HepG2 (cell line): ENCODE data around the gene HNRNPA2B1. TPM values are rescaled to one million over a fixed set of nuclear protein-coding genes. Genes with fewer than 3 reads are reported as not detected.

Source experiments
- HDAC1 ChIP-seq: sonication (generic); formaldehyde crosslinking; IDR thresholded peaks from 2 replicates; pipeline ENCODE4 v1.5.1; 2020; ENCODE audit warnings: mild to moderate bottlenecking, missing genetic modification reagents
- IRF9 ChIP-seq: sonication (generic); formaldehyde crosslinking; IDR thresholded peaks from 2 replicates; pipeline ENCODE4 v1.8.0; 2022; ENCODE audit warnings: missing genetic modification reagents, mild to moderate bottlenecking, borderline replicate concordance
- NR0B2 ChIP-seq: sonication (generic); formaldehyde crosslinking; IDR thresholded peaks from 2 replicates; pipeline ENCODE4 v1.4.0; 2020; ENCODE audit warnings: mild to moderate bottlenecking, missing genetic modification reagents
- NR2F1 ChIP-seq, 2 experiments: fragments of 450-650 bp in 1 of 2; formaldehyde crosslinking in 1 of 2; IDR thresholded peaks; 2 replicates each; pipeline versions ENCODE4 v1.5.0 to v1.6.1; 2016 to 2020; ENCODE audit warnings: mild to moderate bottlenecking in 1 of 2, missing compliant biosample characterization in 1 of 2, missing genetic modification reagents in 1 of 2, moderate library complexity in 1 of 2
- SALL1 ChIP-seq: sonication (generic); formaldehyde crosslinking; IDR thresholded peaks from 2 replicates; pipeline ENCODE4 v1.8.0; 2022; ENCODE audit warnings: mild to moderate bottlenecking, missing genetic modification reagents
- SP1 ChIP-seq, 2 experiments: fragments of 450-650 bp in 1 of 2; sonication (generic) in 1 of 2; formaldehyde crosslinking in 1 of 2; IDR thresholded peaks; 2 replicates each; pipeline versions ENCODE4 v1.4.0 to v1.6.1; 2016 to 2020; ENCODE audit warnings: missing genetic modification reagents in 1 of 2
- TRIM24 ChIP-seq: sonication (generic); formaldehyde crosslinking; IDR thresholded peaks from 2 replicates; pipeline ENCODE4 v1.8.0; 2022; ENCODE audit warnings: mild to moderate bottlenecking, missing genetic modification reagents
- WIZ ChIP-seq: sonication (generic); formaldehyde crosslinking; IDR thresholded peaks from 2 replicates; pipeline ENCODE4 v1.5.1; 2020; ENCODE audit warnings: mild to moderate bottlenecking, missing genetic modification reagents
- ZFY ChIP-seq: sonication (generic); formaldehyde crosslinking; IDR thresholded peaks from 2 replicates; pipeline ENCODE4 v1.4.0; 2020; ENCODE audit warnings: missing genetic modification reagents
- ZNF275 ChIP-seq: sonication (generic); formaldehyde crosslinking; IDR thresholded peaks from 2 replicates; pipeline ENCODE4 v1.8.0; 2022; ENCODE audit warnings: missing genetic modification reagents, mild to moderate bottlenecking, inconsistent platforms, borderline replicate concordance
- ZNF296 ChIP-seq: sonication (generic); formaldehyde crosslinking; conservative IDR thresholded peaks from 2 replicates; pipeline ENCODE4 v1.5.0; 2020; ENCODE audit warnings: mild to moderate bottlenecking, missing genetic modification reagents
- ZNF383 ChIP-seq: sonication (generic); formaldehyde crosslinking; IDR thresholded peaks from 2 replicates; pipeline ENCODE4 v1.4.0; 2020; ENCODE audit warnings: missing genetic modification reagents, mild to moderate bottlenecking, borderline replicate concordance
- ZNF574 ChIP-seq: sonication (generic); formaldehyde crosslinking; IDR thresholded peaks from 2 replicates; pipeline ENCODE4 v1.4.0; 2020; ENCODE audit warnings: missing genetic modification reagents
- ZNF639 ChIP-seq: conservative IDR thresholded peaks from 2 replicates; pipeline ENCODE4 v1.6.1; 2018; ENCODE audit warnings: missing genetic modification reagents
- ZNF770 ChIP-seq: sonication (generic); formaldehyde crosslinking; IDR thresholded peaks from 2 replicates; pipeline ENCODE4 v1.5.0; 2020; ENCODE audit warnings: mild to moderate bottlenecking, missing genetic modification reagents
- ZNF772 ChIP-seq: sonication (generic); formaldehyde crosslinking; IDR thresholded peaks from 2 replicates; pipeline ENCODE4 v1.5.0; 2020; ENCODE audit warnings: mild to moderate bottlenecking, missing genetic modification reagents
- polyA plus RNA-seq, 8 experiments: library from polyadenylated mRNA; depleted of rRNA in 3 of 8; stranded (reverse) in 7 of 8; unstranded in 1 of 8; fragments of >200 nt; fragmentation: Illumina TruSeq in 4 of 8; extraction: Trizol in 4 of 8; gene quantifications; 2 replicates each; pipeline versions ENCODE4 v1.2.1 to v1.2.3, GENCODE V29; 2011 to 2016; ENCODE audit warnings: low read depth in 4 of 8, missing spikeins in 1 of 8, mixed read lengths in 1 of 8; ENCODE audit not compliant: insufficient read depth in 1 of 8
- total RNA-seq, 5 experiments: library from RNA; depleted of rRNA; stranded (reverse); fragments of >200 nt; fragmentation: Illumina TruSeq; extraction: Trizol; gene quantifications; 2 replicates each; pipeline ENCODE4 v1.2.3, GENCODE V29; 2016; ENCODE audit warnings: low read depth in 1 of 5

The HNRNPA2B1 gene
- total and polyA plus RNA-seq, 2 of the 13 experiments (the other 11 are each of a cell fraction or from before 2014, with no cell fraction given): 193 to 412 TPM

- no peak for TF ChIP-seq IRF9 (CRISPR knock-in tag)
- TF ChIP-seq HDAC1 (CRISPR knock-in tag): no peak; the same call in 1 of the 2 replicates
- TF ChIP-seq WIZ: no peak
- no peak for TF ChIP-seq ZNF275 (CRISPR knock-in tag)
- 0 out of 2 replicates have a peak, but pooled peaks have one; percentile 0 for TF ChIP-seq ZNF574
- peak; percentile 62; the same call in 1 of the 2 replicates for TF ChIP-seq ZFY (CRISPR knock-in tag)
- TF ChIP-seq TRIM24: no peak
- no peak for TF ChIP-seq NR2F1 (CRISPR knock-in tag; IDR thresholded peaks at IDR 0.05)
- TF ChIP-seq ZNF772 (CRISPR knock-in tag): no peak; the same call in none of the 2 replicates
- no peak; the same call in 1 of the 2 replicates for TF ChIP-seq SALL1 (CRISPR knock-in tag)
- TF ChIP-seq ZNF383 (CRISPR knock-in tag): no peak
- peak; percentile 61; the same call in 1 of the 2 replicates for TF ChIP-seq ZNF639
- no peak for TF ChIP-seq NR0B2
- no peak for TF ChIP-seq ZNF296 (CRISPR knock-in tag)
- TF ChIP-seq SP1 (IDR thresholded peaks at IDR 0.05): no peak
- TF ChIP-seq SP1 (CRISPR knock-in tag; IDR thresholded peaks at IDR 0.05): peak; percentile 76
- no peak for TF ChIP-seq ZNF770 (CRISPR knock-in tag)
Measured at GRCh38 chr7:26201247-26202018, 887 bp upstream of the HNRNPA2B1 start, which contains the start of gene CBX3 (continued).
